Measurements from ENCODE around the gene FILIP1L. TPM values are rescaled to one million over a fixed set of nuclear protein-coding genes. Genes with fewer than 3 reads are reported as not detected.

The FILIP1L gene
- total and polyA plus RNA-seq, 2 of the 13 experiments (the other 11 are each of a cell fraction or from before 2014, with no cell fraction given) = 8.1 to 187 TPM

DNA sequence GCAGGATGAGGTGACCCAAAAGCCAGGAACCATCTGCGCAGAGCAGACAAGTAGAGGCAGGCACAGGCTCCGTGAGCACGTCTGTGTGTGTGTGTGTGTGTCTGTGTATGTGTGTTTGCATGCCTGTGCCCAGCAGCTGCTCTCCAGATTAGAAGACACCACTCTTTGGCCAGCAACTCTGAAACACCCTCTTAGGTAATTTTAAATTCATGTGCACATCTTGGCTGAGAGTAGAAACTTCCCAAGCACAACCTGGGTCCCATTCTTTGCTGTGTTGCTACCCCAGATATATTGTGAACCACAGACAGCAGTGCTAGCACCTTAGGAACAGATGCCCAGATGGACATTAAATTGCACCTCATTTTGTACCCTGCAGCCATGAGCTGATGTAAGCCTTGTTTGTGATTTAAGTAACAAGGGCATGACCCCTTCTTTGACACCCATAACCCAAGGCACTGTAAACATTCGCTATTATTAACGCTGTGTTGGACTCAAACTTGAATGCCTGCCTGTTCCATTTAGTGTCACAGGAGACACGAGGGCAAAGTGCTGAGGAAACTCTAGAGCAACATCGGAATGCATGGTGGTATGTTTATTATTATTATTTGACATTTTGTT is at the start of gene FILIP1L (continued):
- TF ChIP-seq, protein P1, sequence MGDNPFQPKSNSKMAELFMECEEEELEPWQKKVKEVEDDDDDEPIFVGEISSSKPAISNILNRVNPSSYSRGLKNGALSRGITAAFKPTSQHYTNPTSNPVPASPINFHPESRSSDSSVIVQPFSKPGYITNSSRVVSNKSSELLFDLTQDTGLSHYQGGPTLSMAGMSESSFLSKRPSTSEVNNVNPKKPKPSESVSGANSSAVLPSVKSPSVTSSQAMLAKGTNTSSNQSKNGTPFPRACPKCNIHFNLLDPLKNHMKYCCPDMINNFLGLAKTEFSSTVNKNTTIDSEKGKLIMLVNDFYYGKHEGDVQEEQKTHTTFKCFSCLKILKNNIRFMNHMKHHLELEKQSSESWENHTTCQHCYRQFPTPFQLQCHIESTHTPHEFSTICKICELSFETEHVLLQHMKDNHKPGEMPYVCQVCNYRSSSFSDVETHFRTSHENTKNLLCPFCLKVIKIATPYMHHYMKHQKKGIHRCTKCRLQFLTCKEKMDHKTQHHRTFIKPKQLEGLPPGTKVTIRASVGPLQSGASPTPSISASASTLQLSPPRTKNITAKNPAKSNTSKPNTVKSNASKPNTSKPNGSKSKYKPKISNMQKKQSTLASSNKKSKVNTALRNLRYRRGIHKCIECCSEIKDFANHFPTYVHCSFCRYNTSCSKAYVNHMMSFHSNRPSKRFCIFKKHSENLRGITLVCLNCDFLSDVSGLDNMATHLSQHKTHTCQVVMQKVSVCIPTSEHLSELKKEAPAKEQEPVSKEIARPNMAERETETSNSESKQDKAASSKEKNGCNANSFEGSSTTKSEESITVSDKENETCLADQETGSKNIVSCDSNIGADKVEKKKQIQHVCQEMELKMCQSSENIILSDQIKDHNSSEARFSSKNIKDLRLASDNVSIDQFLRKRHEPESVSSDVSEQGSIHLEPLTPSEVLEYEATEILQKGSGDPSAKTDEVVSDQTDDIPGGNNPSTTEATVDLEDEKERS (CRISPR knock-in tag; IDR thresholded peaks at IDR 0.05) = no peak
- no peak for TF ChIP-seq MATR3 (CRISPR knock-in tag; IDR thresholded peaks at IDR 0.05)
- TF ChIP-seq, protein P2, sequence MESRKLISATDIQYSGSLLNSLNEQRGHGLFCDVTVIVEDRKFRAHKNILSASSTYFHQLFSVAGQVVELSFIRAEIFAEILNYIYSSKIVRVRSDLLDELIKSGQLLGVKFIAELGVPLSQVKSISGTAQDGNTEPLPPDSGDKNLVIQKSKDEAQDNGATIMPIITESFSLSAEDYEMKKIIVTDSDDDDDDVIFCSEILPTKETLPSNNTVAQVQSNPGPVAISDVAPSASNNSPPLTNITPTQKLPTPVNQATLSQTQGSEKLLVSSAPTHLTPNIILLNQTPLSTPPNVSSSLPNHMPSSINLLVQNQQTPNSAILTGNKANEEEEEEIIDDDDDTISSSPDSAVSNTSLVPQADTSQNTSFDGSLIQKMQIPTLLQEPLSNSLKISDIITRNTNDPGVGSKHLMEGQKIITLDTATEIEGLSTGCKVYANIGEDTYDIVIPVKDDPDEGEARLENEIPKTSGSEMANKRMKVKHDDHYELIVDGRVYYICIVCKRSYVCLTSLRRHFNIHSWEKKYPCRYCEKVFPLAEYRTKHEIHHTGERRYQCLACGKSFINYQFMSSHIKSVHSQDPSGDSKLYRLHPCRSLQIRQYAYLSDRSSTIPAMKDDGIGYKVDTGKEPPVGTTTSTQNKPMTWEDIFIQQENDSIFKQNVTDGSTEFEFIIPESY (CRISPR knock-in tag; IDR thresholded peaks at IDR 0.05) = peak; percentile 78
- TF ChIP-seq, protein P3, sequence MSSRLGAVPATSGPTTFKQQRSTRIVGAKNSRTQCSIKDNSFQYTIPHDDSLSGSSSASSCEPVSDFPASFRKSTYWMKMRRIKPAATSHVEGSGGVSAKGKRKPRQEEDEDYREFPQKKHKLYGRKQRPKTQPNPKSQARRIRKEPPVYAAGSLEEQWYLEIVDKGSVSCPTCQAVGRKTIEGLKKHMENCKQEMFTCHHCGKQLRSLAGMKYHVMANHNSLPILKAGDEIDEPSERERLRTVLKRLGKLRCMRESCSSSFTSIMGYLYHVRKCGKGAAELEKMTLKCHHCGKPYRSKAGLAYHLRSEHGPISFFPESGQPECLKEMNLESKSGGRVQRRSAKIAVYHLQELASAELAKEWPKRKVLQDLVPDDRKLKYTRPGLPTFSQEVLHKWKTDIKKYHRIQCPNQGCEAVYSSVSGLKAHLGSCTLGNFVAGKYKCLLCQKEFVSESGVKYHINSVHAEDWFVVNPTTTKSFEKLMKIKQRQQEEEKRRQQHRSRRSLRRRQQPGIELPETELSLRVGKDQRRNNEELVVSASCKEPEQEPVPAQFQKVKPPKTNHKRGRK (CRISPR knock-in tag; IDR thresholded peaks at IDR 0.05) = no peak
- TF ChIP-seq, protein P4, sequence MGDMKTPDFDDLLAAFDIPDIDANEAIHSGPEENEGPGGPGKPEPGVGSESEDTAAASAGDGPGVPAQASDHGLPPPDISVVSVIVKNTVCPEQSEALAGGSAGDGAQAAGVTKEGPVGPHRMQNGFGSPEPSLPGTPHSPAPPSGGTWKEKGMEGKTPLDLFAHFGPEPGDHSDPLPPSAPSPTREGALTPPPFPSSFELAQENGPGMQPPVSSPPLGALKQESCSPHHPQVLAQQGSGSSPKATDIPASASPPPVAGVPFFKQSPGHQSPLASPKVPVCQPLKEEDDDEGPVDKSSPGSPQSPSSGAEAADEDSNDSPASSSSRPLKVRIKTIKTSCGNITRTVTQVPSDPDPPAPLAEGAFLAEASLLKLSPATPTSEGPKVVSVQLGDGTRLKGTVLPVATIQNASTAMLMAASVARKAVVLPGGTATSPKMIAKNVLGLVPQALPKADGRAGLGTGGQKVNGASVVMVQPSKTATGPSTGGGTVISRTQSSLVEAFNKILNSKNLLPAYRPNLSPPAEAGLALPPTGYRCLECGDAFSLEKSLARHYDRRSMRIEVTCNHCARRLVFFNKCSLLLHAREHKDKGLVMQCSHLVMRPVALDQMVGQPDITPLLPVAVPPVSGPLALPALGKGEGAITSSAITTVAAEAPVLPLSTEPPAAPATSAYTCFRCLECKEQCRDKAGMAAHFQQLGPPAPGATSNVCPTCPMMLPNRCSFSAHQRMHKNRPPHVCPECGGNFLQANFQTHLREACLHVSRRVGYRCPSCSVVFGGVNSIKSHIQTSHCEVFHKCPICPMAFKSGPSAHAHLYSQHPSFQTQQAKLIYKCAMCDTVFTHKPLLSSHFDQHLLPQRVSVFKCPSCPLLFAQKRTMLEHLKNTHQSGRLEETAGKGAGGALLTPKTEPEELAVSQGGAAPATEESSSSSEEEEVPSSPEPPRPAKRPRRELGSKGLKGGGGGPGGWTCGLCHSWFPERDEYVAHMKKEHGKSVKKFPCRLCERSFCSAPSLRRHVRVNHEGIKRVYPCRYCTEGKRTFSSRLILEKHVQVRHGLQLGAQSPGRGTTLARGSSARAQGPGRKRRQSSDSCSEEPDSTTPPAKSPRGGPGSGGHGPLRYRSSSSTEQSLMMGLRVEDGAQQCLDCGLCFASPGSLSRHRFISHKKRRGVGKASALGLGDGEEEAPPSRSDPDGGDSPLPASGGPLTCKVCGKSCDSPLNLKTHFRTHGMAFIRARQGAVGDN (CRISPR knock-in tag; IDR thresholded peaks at IDR 0.05) = peak; percentile 27; the same call in 1 of the 2 replicates
- peak; percentile 63 for TF ChIP-seq SOX5 (CRISPR knock-in tag; IDR thresholded peaks at IDR 0.05; ENCODE audit: borderline replicate concordance)
- peak; percentile 25; the same call in 1 of the 2 replicates for TF ChIP-seq GFI1 (CRISPR knock-in tag; IDR thresholded peaks at IDR 0.05; ENCODE audit: borderline replicate concordance)
- peak; percentile 72 for TF ChIP-seq BCL6 (CRISPR knock-in tag; IDR thresholded peaks at IDR 0.05)
- no peak for TF ChIP-seq NONO (IDR thresholded peaks at IDR 0.05)
- TF ChIP-seq NONO (CRISPR knock-in tag; conservative IDR thresholded peaks at IDR 0.05) = peak; percentile 58; the same call in 1 of the 2 replicates
- TF ChIP-seq, protein P5, sequence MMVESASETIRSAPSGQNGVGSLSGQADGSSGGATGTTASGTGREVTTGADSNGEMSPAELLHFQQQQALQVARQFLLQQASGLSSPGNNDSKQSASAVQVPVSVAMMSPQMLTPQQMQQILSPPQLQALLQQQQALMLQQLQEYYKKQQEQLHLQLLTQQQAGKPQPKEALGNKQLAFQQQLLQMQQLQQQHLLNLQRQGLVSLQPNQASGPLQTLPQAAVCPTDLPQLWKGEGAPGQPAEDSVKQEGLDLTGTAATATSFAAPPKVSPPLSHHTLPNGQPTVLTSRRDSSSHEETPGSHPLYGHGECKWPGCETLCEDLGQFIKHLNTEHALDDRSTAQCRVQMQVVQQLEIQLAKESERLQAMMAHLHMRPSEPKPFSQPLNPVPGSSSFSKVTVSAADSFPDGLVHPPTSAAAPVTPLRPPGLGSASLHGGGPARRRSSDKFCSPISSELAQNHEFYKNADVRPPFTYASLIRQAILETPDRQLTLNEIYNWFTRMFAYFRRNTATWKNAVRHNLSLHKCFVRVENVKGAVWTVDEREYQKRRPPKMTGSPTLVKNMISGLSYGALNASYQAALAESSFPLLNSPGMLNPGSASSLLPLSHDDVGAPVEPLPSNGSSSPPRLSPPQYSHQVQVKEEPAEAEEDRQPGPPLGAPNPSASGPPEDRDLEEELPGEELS (CRISPR knock-in tag; IDR thresholded peaks at IDR 0.05) = peak; percentile 57
- peak; percentile 80; the same call in 1 of the 2 replicates for TF ChIP-seq ZNF652 (CRISPR knock-in tag; IDR thresholded peaks at IDR 0.05; ENCODE audit: borderline replicate concordance, low read depth)
- 0 out of 2 replicates have a peak, but pooled peaks have one; percentile 19 for TF ChIP-seq KDM6A (CRISPR knock-in tag; IDR thresholded peaks at IDR 0.05; ENCODE audit: low read depth)
- no peak for TF ChIP-seq KDM3A (CRISPR knock-in tag; IDR thresholded peaks at IDR 0.05; ENCODE audit: low read depth)

Measured in HepG2 (cell line).